CD4-positive, alpha-beta T cell treated with Interleukin-17A for 1 hour (primary cell): ENCODE data around the gene PON1.

Experiments used
- DNase-seq: peaks from one replicate; pipeline ENCODE4 v3.0.0-alpha.2; 2020

The PON1 gene

GRCh38 chr7:95316588-95316987 lies 7.7 kb downstream of the PON1 start:
- DNase-seq: no peak

- no peak for DNase-seq
These were observed 11.8 kb downstream of the PON1 start for GRCh38 chr7:95312561-95312960.

- no peak for DNase-seq
These were observed 12.9 kb downstream of the PON1 start for GRCh38 chr7:95311389-95311788.

GRCh38 chr7:95309951-95310350 lies 14.4 kb downstream of the PON1 start:
- DNase-seq: no peak

- DNase-seq: no peak
These were observed 19.3 kb downstream of the PON1 start for GRCh38 chr7:95304990-95305389.

GRCh38 chr7:95303013-95303905 lies 21.1 kb downstream of the PON1 start:
- DNase-seq: no peak

GRCh38 chr7:95298091-95298490 lies 26.2 kb downstream of the PON1 start:
- no peak for DNase-seq

GRCh38 chr7:95297041-95297440 lies 27.3 kb downstream of the PON1 start:
- no peak for DNase-seq

GRCh38 chr7:95296456-95296855 lies 27.9 kb downstream of the PON1 start:
- DNase-seq: no peak

- no peak for DNase-seq
These were observed 28.9 kb downstream of the PON1 start for GRCh38 chr7:95295397-95295796.

- no peak for DNase-seq
These were observed 34.0 kb downstream of the PON1 start for GRCh38 chr7:95290166-95290830.

GRCh38 chr7:95286096-95286495 lies 38.2 kb downstream of the PON1 start:
- no peak for DNase-seq

GRCh38 chr7:95279417-95279816 lies 44.9 kb downstream of the PON1 start:
- no peak for DNase-seq

GRCh38 chr7:95276114-95276513 lies 48.2 kb downstream of the PON1 start:
- DNase-seq: no peak

GRCh38 chr7:95269640-95270039 lies 54.7 kb downstream of the PON1 start:
- no peak for DNase-seq

- DNase-seq: no peak
These were observed 56.6 kb downstream of the PON1 start for GRCh38 chr7:95267754-95268153.

- DNase-seq: no peak
These were observed 58.7 kb downstream of the PON1 start for GRCh38 chr7:95265634-95266033.

- DNase-seq: no peak
These were observed 59.9 kb downstream of the PON1 start for GRCh38 chr7:95264363-95264891.

GRCh38 chr7:95263785-95264362 lies 60.5 kb downstream of the PON1 start:
- DNase-seq: no peak

GRCh38 chr7:95262875-95263274 lies 61.5 kb downstream of the PON1 start:
- no peak for DNase-seq

- DNase-seq: no peak
These were observed 62.4 kb downstream of the PON1 start for GRCh38 chr7:95261895-95262415.

GRCh38 chr7:95255691-95256090 lies 68.6 kb downstream of the PON1 start:
- DNase-seq: no peak

- DNase-seq: no peak
These were observed 70.3 kb downstream of the PON1 start for GRCh38 chr7:95253986-95254385.

- no peak for DNase-seq
These were observed 72.4 kb downstream of the PON1 start for GRCh38 chr7:95251966-95252365.
